HK-2 (cell line): ENCODE measurements around the gene PMM2.

Source experiments
- DNase-seq: peaks from one replicate; pipeline ENCODE4 v3.0.0-alpha.2; 2018; ENCODE audit not compliant: unreplicated experiment

The PMM2 gene

DNA sequence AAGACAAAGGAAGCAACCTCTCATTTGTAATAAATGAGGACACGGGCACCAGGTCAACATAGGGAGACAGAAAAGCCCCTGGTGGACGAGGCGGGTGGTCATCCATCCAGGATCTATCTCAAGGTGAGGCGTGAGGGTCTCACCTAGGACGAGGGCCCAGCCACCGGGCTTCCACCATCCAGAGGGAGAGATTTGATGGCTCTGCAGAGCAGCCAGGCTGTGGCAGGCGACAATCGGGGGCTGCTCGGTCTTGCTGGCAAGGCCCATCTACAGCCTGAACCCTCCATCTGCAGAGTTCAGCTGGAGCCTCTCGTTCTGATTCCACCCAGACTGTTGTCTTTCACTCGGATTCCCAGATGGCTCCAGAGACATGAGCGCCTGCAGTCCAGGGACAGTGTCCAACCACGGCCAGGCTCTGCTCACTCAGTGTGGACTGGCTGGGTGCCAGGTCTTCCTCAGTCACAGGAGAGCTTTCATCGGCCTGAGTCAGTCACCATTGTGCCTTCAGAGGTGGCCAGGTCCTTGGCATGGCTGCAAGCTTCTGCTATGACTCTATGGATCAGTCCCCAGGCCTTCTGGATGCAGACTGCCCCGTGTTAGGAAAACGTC lies 90.4 kb downstream of the PMM2 start:
- peak; percentile 53 for DNase-seq

DNA sequence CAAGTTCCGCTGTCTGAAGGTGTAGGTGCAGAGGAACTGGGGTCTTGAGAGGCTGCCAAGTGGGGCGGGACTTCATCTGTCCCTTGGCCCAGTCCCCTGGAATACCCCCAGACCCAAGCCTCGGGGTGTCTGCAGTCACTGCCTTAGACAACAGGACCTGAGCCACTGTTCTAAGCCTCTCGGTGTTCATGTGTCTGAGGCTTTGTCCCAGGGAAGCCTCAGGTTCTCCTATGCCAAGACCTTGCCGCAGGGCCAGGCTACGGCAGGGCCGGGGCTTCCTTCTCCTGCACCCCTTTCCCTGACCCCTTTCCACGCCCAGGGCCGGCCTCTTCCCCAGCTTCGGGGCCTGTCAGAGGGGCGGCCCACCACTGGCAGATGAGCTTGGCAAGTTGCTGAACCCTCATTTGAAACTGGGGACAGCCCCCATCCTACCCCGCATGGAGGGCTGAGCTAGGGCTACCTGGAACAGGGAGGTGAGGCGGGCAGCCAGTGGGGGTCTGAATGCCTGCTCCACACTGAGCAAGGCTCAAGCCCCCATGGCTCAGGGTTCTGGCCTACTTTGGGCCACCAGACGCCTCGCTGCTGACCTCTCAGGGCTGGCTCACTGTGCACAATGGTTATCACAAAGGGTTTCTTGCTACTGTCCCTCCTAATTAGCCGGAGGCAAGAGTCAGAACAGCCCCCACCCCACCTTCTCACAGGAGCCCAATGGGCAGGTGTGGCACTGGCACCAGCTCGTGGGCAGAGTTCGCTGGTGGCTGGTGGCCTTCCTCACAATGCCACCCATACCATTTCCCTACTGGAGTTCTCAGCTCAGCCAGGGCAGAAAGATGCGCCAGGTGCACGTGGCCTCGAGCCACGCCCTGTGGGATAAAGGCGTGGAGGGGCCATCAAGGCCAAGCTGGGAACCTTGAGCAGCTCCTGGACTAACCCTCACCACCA lies 91.6 kb downstream of the PMM2 start:
- no peak for DNase-seq

DNA sequence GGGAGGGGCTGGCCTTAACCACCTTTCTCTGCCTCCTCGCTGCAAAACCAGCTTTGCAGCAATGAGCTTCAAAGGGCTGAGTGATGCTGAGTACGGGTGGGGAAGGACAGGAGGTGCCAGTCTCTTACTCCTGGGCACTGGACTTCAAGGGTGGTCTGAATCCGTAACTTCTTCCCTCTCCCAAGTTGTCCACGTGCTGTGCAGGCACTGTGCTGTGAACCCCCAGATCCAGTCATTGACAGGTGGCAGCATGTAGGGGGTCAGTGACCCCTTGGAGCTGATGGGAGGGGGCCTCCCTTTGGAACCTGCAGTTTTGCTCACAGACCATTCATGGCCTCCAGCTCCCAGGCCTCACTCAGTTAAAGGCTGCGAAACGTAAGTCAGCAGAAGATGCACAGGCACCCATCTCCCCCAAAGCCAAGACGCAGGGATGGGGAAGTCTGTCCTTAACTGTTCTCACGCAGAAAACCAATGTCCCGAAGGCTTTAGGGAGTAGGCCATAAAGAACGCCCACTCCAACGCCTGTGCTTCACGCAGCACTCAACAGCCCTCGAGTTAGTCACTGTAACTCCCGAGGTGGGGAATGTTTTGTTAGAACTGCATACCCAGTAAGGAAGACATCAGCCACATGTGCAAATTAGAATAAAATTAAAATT lies 92.4 kb downstream of the PMM2 start:
- DNase-seq: no peak

DNA sequence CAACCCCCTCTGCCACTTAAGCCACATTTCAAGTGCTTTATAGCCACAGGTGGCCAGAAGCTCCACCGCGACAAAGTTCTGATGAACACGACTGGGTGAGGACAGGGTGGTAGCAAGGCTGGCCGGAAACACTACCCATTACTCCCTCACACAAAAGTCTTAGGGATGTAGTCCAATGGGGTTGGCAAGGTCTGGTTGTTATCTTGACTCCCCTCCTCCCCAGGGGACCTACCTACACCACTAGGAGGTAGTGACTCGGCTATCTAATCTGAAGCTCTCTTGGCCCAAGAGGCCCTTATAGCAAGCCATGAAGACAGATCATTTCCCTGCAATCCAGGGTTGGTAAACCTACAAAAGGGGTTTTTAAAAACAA lies 92.9 kb downstream of the PMM2 start:
- no peak for DNase-seq

DNA sequence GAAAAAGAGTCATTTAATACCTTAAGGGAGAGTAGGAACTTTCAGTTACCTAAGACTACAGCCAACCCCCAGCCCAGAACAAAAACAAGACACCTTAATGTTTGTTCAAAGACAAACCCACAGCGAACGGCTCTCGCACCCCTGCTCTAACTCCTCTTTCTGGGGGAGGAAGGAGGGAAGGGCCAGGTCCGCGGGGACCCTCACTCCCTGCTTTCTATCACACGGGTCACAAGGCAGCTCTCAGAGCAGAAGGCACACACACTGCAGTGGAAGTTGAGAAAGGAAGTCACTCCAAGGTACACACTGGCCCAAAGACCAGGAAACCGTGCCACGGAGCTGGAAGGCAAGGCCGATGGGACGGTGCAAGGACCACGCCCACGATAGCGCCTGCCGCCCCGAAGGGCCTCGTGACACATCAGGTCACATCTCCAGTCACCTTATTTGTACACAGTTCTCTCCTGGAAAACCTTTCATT lies 94.5 kb downstream of the PMM2 start:
- DNase-seq: no peak

DNA sequence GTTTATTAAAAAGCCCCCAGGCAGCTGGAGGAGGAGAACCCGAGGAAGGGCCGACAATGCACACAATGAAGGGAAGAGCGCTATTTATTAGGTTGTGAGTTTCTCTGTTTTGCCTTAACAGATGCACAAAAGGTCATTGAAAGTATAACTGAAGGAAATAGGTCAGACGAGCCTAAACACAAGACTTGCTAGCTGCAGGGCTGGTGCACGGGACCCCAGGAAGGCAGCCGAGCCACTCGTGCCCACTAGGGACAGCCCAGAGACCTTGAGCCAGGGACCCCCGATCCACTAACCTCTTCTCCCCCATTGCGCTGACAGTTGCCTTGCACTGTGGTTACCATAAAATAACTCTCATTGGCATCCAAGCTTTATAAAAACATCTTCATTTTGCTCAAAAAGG lies 95.8 kb downstream of the PMM2 start:
- no peak for DNase-seq

DNA sequence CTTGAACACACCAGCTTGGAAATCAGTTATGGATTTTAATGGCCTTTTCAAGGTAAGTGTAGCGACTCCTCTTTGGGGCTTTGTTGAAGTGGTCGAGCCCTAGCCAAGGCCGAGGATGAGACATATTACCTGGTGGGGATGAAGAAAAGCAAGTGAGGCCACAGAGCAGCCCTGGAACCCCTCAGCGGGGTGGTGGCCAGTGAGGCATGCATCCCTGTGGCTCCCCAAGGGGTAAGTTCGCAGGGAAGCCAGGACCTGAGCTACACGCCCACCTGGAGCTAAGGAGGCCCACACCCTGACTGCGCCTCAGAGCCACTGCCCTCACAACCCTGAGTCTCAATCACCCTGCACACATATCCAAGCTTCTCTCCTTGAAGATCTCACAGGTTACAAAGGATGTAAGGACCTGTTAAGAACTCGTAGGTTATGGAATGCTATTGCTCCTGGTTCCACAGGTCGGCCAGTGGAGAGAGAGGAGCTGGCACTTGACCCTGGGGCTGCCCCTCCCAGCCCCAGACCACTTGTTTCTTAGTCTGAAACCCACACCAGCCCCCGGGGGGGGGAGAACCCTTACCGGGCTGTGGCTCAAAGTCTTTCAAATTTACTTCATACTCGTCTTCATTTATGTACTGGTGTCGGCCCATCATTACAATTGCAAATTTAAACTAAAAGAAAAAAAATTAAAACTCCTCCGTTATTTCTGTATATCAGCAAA lies 96.5 kb downstream of the PMM2 start:
- DNase-seq: no peak

DNA sequence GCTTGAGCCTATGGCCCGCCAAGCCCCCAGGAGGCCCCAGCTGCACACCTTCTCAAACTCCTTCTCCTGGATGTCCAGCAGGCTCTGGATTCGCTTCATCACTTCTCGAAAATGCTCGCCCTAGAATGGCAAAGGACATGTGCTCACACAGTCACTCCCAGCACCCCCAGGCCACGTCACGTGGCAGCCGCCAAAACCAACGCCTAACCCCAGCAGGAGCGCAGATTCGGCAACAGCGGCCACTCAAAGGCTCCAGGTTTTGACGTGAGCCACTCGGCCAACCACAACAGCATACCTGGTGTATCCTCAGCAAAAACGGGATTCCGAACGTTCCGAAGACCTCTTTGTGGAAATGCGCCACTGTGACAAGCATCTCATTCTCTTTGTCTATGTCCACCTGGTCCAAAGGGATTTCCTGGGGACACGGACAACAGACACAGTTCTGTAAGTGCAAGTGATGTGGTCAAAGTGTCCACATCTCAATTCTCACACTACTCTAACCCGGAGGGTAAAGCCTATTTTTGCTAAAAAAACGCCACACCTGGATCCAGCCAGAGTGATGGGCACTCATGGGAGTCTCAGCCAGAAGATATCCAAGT lies 97.2 kb downstream of the PMM2 start:
- no peak for DNase-seq

DNA sequence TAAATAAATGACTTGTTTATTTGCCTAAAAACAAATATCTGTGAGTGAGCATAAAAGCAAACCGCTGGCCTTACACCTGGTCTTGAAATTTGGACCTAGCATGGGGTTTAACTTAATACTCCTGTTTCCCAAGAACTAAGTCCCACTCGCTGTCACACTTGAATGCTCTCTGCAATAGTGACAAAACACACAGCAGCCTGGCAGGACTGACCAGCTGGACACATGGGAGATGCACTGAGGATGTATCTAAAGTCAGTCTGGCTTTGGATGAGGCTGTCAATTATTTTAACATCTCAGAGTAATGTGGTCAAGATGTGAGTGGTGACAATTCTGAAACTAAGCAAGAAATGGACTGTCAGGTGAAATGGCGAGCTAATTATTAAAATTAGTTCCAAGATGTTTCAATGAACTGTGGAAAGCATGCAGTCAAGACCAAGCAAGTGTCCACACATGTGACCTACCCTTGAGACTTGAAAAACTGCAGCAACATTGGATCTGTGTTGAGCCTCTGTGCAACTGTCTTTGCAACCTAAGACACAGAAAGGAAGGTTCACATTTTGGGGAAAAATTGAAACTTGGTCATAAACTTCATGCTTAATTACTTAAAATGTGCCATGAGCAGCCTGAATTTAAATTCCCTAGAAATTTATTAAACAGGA lies 101.2 kb downstream of the PMM2 start:
- DNase-seq: no peak
